GM12864 (cell line): ENCODE results near the gene FREM1.

Source experiments
- DNase-seq: peaks from one replicate; pipeline ENCODE4 v3.0.0-alpha.2; 2011; ENCODE audit warnings: low read depth
- H3K4me3 ChIP-seq: 2 replicates; pipeline ENCODE4 v1.5.1; 2011; ENCODE audit warnings: mild to moderate bottlenecking, low read depth, low read length, control low read depth
- CTCF ChIP-seq: IDR thresholded peaks from 2 replicates; pipeline ENCODE4 v1.5.1; 2011; ENCODE audit warnings: low read depth, mild to moderate bottlenecking, moderate library complexity, low read length, control low read depth, inconsistent platforms; ENCODE audit errors: missing control alignments

The FREM1 gene

GRCh38 chr9:14829204-14829603, 81.0 kb downstream of the FREM1 start:
- no peak for TF ChIP-seq CTCF
- no peak overlapping the region for H3K4me3 ChIP-seq
- no peak for DNase-seq

- no peak for TF ChIP-seq CTCF
- no peak for DNase-seq
- no peak overlapping the region for H3K4me3 ChIP-seq
Observed at GRCh38 chr9:14827805-14828204, 82.4 kb downstream of the FREM1 start.

- no peak for DNase-seq
- no peak overlapping the region for H3K4me3 ChIP-seq
- no peak for TF ChIP-seq CTCF
Observed at GRCh38 chr9:14824481-14824880, 85.7 kb downstream of the FREM1 start.

GRCh38 chr9:14823800-14824199, 86.4 kb downstream of the FREM1 start:
- DNase-seq: no peak
- TF ChIP-seq CTCF: no peak
- no peak overlapping the region for H3K4me3 ChIP-seq

GRCh38 chr9:14822666-14823065, 87.6 kb downstream of the FREM1 start:
- no peak for DNase-seq
- TF ChIP-seq CTCF: no peak
- no peak overlapping the region for H3K4me3 ChIP-seq

GRCh38 chr9:14819183-14819582, 91.0 kb downstream of the FREM1 start:
- TF ChIP-seq CTCF: no peak
- no peak overlapping the region for H3K4me3 ChIP-seq
- DNase-seq: no peak

- DNase-seq: no peak
- TF ChIP-seq CTCF: no peak
- no peak overlapping the region for H3K4me3 ChIP-seq
Observed at GRCh38 chr9:14814249-14814628, 96.0 kb downstream of the FREM1 start.
